T47D (cell line): ENCODE data around the gene RUNDC1.
"Not testable (repeated sequence)": the region's sequence is repeated elsewhere in the genome, so short reads cannot be mapped to it uniquely, and the experiment has no call there.

Experiments used
- DNase-seq, 2 experiments: peaks; one replicate each; pipeline versions ENCODE4 v3.0.0 to v3.0.0-alpha.2; 2011 to 2012; ENCODE audit warnings: low read depth in 1 of 2, low spot score in 1 of 2
- JUND ChIP-seq: IDR thresholded peaks from 2 replicates; pipeline ENCODE4 v1.6.1; 2012; ENCODE audit warnings: low read depth
- in situ Hi-C: cut with HindIII; loops from 2 replicates; pipeline ENCODE4 v1.10.0; 2016; ENCODE audit warnings: low sequenced_read_pairs, low pct_unique_long_range_greater_than_20kb

Gene RUNDC1

GRCh38 chr17:42980274-42980765 is at the start of gene RUNDC1:
TSS of gene RUNDC1 (plus strand) at chr17:42980565. CDS start at chr17:42980577, 12 bp downstream.
- in situ Hi-C loops = no loop called here
- peak; percentile 93 to 98 for DNase-seq
- TF ChIP-seq JUND = no peak

- peak; percentile 52 to 73 for DNase-seq
- in situ Hi-C loops = no loop called here
- no peak for TF ChIP-seq JUND
Observed at GRCh38 chr17:42937712-42938596, 42.4 kb upstream of the RUNDC1 start.

GRCh38 chr17:42944211-42944610 is 36.2 kb upstream of the RUNDC1 start:
- DNase-seq = no peak
- in situ Hi-C loops = no loop called here
- no peak for TF ChIP-seq JUND

DNA sequence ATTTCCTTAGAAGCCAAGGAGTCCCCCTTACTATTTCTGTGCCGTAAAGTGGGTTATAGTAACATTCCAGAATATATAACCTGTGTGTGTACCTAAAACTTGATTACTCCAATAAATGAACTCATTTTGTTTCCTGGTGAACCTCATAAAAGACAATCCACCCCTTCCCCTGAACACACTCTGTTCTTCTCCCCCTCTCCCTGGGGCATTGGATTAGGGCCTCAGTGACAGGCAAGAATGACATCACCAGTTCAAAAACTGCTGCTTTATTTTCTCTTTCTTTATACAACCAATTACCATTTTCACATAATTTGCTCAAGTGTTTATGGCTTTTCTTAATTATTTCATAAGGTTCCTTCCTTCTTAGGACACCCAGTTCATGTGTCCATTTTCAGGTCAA is 33.6 kb upstream of the RUNDC1 start:
- DNase-seq = no peak
- no peak for TF ChIP-seq JUND
- in situ Hi-C loops = no loop called here

DNA sequence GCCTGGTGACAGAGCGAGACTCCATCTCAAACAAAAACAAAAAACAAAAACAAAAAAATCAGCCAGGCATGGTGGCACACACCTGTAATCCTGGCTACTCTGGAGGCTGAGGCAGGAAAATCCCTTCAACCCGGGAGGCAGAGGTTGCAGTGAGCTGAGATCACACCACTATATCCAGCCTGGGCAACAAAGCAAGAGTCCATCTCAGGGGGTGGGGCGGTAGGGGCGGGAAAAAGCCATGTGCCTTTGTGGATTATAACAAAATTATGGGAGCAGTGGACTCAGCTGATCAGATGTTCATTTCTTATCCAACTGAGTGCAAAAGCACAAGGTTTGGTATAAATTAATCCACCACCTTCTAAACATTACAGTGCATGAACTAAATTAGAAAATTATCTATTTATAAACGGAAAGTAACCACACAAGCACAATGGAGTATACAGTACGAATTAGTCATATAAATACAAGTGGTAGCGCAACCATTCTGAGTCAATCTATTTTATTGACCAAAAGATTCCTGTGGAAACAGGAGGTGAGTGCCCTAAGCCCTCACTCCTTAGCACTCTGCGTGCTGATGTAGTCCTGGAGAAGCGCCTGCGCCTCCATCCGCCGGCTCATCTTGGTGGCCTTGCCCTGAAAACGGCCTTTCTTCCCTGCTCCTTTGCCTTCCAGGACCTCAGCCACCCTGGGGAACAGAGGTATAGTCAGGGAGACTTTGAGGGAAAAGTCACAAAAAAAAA is 30.2 kb upstream of the RUNDC1 start:
- no peak for DNase-seq
- in situ Hi-C loops = no loop called here
- no peak for TF ChIP-seq JUND

DNA sequence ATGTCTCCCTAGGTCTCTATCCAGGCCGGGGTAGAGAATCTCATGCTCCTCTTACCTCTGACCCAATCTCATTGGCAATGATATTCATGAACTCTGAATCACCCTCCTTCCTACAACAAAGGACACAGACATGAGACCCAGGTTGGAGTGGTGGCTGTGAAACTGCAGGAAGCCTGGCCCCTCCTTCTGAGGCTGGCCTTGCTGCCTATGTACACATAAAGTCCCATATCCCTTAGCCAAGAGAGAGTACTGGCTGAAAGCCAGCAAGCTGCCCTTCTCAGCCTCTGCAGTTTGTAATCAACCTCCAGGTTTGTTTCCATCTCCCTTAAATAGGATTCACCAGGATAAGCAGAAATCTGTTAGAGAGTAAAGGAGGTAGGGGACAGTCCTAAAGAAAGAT is 26.7 kb upstream of the RUNDC1 start:
- in situ Hi-C loops = no loop called here
- no peak for DNase-seq

GRCh38 chr17:42964161-42964932 is 16.0 kb upstream of the RUNDC1 start, which contains the start of gene AARSD1:
TSS of gene AARSD1 (minus strand) at chr17:42964454. CDS start at chr17:42964440, 14 bp downstream.
- no peak for TF ChIP-seq JUND
- in situ Hi-C loops = no loop called here
- peak; percentile 89 to 97 for DNase-seq

More for the DNA sequence above, 26.7 kb upstream of the RUNDC1 start:
- no peak for TF ChIP-seq JUND

DNA sequence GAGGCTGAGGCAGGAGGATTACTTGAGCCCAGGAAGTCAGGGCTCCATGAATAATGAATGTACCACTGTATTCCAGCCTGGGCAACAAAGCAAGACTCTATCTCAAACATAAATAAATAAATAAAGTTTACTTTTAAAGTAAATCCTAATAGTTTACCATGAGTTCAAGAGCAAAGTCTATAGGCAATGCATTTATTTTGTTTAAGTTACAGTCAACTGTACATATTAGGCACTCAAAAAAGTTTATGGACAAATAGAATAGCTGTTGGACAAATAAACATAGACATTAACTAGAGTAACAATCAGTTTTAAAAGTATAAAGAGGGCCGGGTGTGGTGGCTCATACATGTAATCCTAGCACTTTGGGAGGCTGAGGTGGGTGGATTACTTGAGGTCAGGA is 12.4 kb upstream of the RUNDC1 start:
- TF ChIP-seq JUND = no peak
- no peak for DNase-seq
- in situ Hi-C loops = no loop called here

- no peak for TF ChIP-seq JUND
- in situ Hi-C loops = no loop called here
- no peak for DNase-seq
Observed at GRCh38 chr17:42969001-42969581, 11.3 kb upstream of the RUNDC1 start.

DNA sequence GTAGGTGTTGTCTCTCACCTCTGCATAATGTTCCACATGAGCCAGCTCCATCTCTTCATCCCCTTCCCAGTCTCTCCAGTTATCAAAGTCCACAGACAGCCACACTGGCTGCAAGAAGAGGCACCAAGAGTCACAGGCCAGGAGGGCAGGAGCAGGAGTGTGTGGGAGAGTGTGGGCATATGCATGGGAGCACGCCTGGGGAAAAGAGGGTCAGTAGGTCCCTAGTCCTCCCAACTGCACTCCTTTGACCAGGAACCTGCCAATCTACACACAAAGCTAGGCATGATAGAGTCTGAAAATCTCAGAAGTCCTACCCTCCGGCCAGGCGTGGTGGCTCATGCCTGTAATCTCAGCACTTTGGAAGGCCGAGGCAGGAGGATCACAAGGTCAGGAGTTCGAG is 8.8 kb upstream of the RUNDC1 start:
- TF ChIP-seq JUND = no peak
- in situ Hi-C loops = no loop called here
- DNase-seq = no peak

- in situ Hi-C loops, DNase-seq: not testable (repeated sequence)
Observed at GRCh38 chr17:42973323-42973722, 7.0 kb upstream of the RUNDC1 start.

GRCh38 chr17:42975265-42975664 is 5.1 kb upstream of the RUNDC1 start:
- in situ Hi-C loops = no loop called here
- no peak for DNase-seq
- no peak for TF ChIP-seq JUND

GRCh38 chr17:42975701-42976100 is 4.7 kb upstream of the RUNDC1 start:
- DNase-seq, in situ Hi-C loops: not testable (repeated sequence)
